HepG2 (cell line): ENCODE data around the gene UBQLN4. TPM values are rescaled to one million over a fixed set of nuclear protein-coding genes. Genes with fewer than 3 reads are reported as not detected.

Source experiments
- ATF4 ChIP-seq, 2 experiments: fragments of 450-650 bp in 1 of 2; sonication (generic) in 1 of 2; formaldehyde crosslinking; IDR thresholded peaks; 2 replicates each; pipeline versions ENCODE4 v1.5.0 to v1.8.0; 2020 to 2022; ENCODE audit warnings: mild to moderate bottlenecking in 1 of 2, missing genetic modification reagents in 1 of 2
- BRD4 ChIP-seq: sonication (generic); formaldehyde crosslinking; IDR thresholded peaks from 2 replicates; pipeline ENCODE4 v1.4.0; 2020; ENCODE audit warnings: missing genetic modification reagents
- CEBPZ ChIP-seq: IDR thresholded peaks from 2 replicates; pipeline ENCODE4 v1.6.1; 2012; ENCODE audit warnings: low read length, improper control_type of control experiment
- CREB1 ChIP-seq, 2 experiments: fragments of 450-650 bp in 1 of 2; IDR thresholded peaks; 2 replicates each; pipeline ENCODE4 v1.6.1; 2016 to 2017; ENCODE audit warnings: control low read depth in 1 of 2, mild to moderate bottlenecking in 1 of 2, missing compliant biosample characterization in 1 of 2, missing genetic modification characterization in 1 of 2
- PREB ChIP-seq: sonication (generic); formaldehyde crosslinking; IDR thresholded peaks from 2 replicates; pipeline ENCODE4 v1.4.0; 2020; ENCODE audit warnings: missing genetic modification reagents
- REXO4 ChIP-seq: sonication (generic); formaldehyde crosslinking; IDR thresholded peaks from 2 replicates; pipeline ENCODE4 v1.8.0; 2022; ENCODE audit warnings: missing genetic modification reagents, mild to moderate bottlenecking, borderline replicate concordance
- SMAD1 ChIP-seq: sonication (generic); formaldehyde crosslinking; IDR thresholded peaks from 2 replicates; pipeline ENCODE4 v1.4.0; 2020; ENCODE audit warnings: missing genetic modification reagents, low read depth, mild to moderate bottlenecking, borderline replicate concordance
- SMARCC2 ChIP-seq: fragments of 450-650 bp; IDR thresholded peaks from 2 replicates; pipeline ENCODE4 v1.6.1; 2017; ENCODE audit warnings: antibody characterized with exemption, mild to moderate bottlenecking
- SPEN ChIP-seq: sonication (generic); formaldehyde crosslinking; IDR thresholded peaks from 2 replicates; pipeline ENCODE4 v1.5.1; 2020; ENCODE audit warnings: low read depth, mild to moderate bottlenecking, missing genetic modification reagents
- TARDBP ChIP-seq: sonication (generic); formaldehyde crosslinking; IDR thresholded peaks from 2 replicates; pipeline ENCODE4 v1.8.0; 2022; ENCODE audit warnings: mild to moderate bottlenecking, missing genetic modification reagents
- THAP11 ChIP-seq: IDR thresholded peaks from 2 replicates; pipeline ENCODE4 v1.6.1; 2016; ENCODE audit warnings: missing biosample characterization, missing genetic modification reagents
- TOPORS ChIP-seq: sonication (generic); formaldehyde crosslinking; IDR thresholded peaks from 2 replicates; pipeline ENCODE4 v1.8.0; 2023; ENCODE audit warnings: mild to moderate bottlenecking, missing genetic modification reagents
- ZFP1 ChIP-seq: IDR thresholded peaks from 2 replicates; pipeline ENCODE4 v1.6.1; 2016
- ZFYVE20 ChIP-seq: sonication (generic); formaldehyde crosslinking; IDR thresholded peaks from 2 replicates; pipeline ENCODE4 v1.8.0; 2023; ENCODE audit warnings: low read depth, mild to moderate bottlenecking, moderate library complexity, missing genetic modification reagents, borderline replicate concordance
- ZMYM4 ChIP-seq: sonication (generic); formaldehyde crosslinking; IDR thresholded peaks from 2 replicates; pipeline ENCODE4 v1.8.1; 2023; ENCODE audit warnings: mild to moderate bottlenecking, missing genetic modification reagents
- ZNF101 ChIP-seq: sonication (generic); formaldehyde crosslinking; IDR thresholded peaks from 2 replicates; pipeline ENCODE4 v1.4.0; 2020; ENCODE audit warnings: mild to moderate bottlenecking, low read depth, missing genetic modification reagents, borderline replicate concordance
- ZNF121 ChIP-seq: sonication (generic); formaldehyde crosslinking; IDR thresholded peaks from 2 replicates; pipeline ENCODE4 v1.5.0; 2020; ENCODE audit warnings: mild to moderate bottlenecking, missing genetic modification reagents
- ZNF280B ChIP-seq: sonication (generic); formaldehyde crosslinking; IDR thresholded peaks from 2 replicates; pipeline ENCODE4 v1.5.0; 2020; ENCODE audit warnings: missing genetic modification reagents, mild to moderate bottlenecking, borderline replicate concordance
- ZNF513 ChIP-seq: sonication (generic); formaldehyde crosslinking; conservative IDR thresholded peaks from 2 replicates; pipeline ENCODE4 v1.5.0; 2020; ENCODE audit warnings: missing genetic modification reagents
- ZNF556 ChIP-seq: sonication (generic); formaldehyde crosslinking; IDR thresholded peaks from 2 replicates; pipeline ENCODE4 v1.4.0; 2020; ENCODE audit warnings: mild to moderate bottlenecking, missing genetic modification reagents, borderline replicate concordance
- ZSCAN22 ChIP-seq: sonication (generic); formaldehyde crosslinking; IDR thresholded peaks from 2 replicates; pipeline ENCODE4 v1.4.0; 2020; ENCODE audit warnings: mild to moderate bottlenecking, missing genetic modification reagents
- polyA plus RNA-seq, 8 experiments: library from polyadenylated mRNA; depleted of rRNA in 3 of 8; stranded (reverse) in 7 of 8; unstranded in 1 of 8; fragments of >200 nt; fragmentation: Illumina TruSeq in 4 of 8; extraction: Trizol in 4 of 8; gene quantifications; 2 replicates each; pipeline versions ENCODE4 v1.2.1 to v1.2.3, GENCODE V29; 2011 to 2016; ENCODE audit warnings: low read depth in 4 of 8, missing spikeins in 1 of 8, mixed read lengths in 1 of 8; ENCODE audit not compliant: insufficient read depth in 1 of 8
- total RNA-seq, 5 experiments: library from RNA; depleted of rRNA; stranded (reverse); fragments of >200 nt; fragmentation: Illumina TruSeq; extraction: Trizol; gene quantifications; 2 replicates each; pipeline ENCODE4 v1.2.3, GENCODE V29; 2016; ENCODE audit warnings: low read depth in 1 of 5

UBQLN4 gene
- total and polyA plus RNA-seq, 2 of the 13 experiments (the other 11 are each of a cell fraction or from before 2014, with no cell fraction given) = 31.5 to 39.8 TPM

- TF ChIP-seq TARDBP (CRISPR knock-in tag) (peak; percentile 35; the same call in 1 of the 2 replicates), CEBPZ (no peak), ZNF280B (no peak; the same call in 1 of the 2 replicates), REXO4 (CRISPR knock-in tag) (no peak), ZNF513 (CRISPR knock-in tag) (no peak), THAP11 (CRISPR knock-in tag) (peak; percentile 61), ZNF556 (CRISPR knock-in tag) (no peak), ZNF101 (CRISPR knock-in tag) (no peak), PREB (no peak), TOPORS (CRISPR knock-in tag) (no peak), SMARCC2 (no peak), ZNF121 (no peak), SMAD1 (CRISPR knock-in tag) (no peak), SPEN (no peak), ZFYVE20 (CRISPR knock-in tag) (no peak), ZMYM4 (no peak), BRD4 (CRISPR knock-in tag) (no peak), CREB1 (IDR thresholded peaks at IDR 0.05) (no peak), CREB1 (CRISPR knock-in tag; IDR thresholded peaks at IDR 0.05) (no peak), ZSCAN22 (no peak), ATF4 (CRISPR knock-in tag; IDR thresholded peaks at IDR 0.05) (no peak), ZFP1 (CRISPR knock-in tag) (no peak)
Measured at GRCh38 chr1:156096640-156097391, 43.2 kb upstream of the UBQLN4 start (continued).
